ENCODE results near the gene FAM53A.

GRCh38 chr4:1612278-1613098, 71.6 kb downstream of the FAM53A start:
- no peak for TF ChIP-seq CTCF (IDR thresholded peaks at IDR 0.05; ENCODE audit: poor library complexity)
- TF ChIP-seq EZH2phosphoT487 (IDR thresholded peaks at IDR 0.05; ENCODE audit: low read depth, severe bottlenecking, unreplicated experiment), result no peak
